Esophagus muscularis mucosa (tissue), 4 donors: Measurements from ENCODE around the gene DCLK2.

ENCODE experiments used
- EP300 ChIP-seq: sonication (generic); formaldehyde crosslinking; IDR thresholded peaks from one replicate; pipeline ENCODE4 v1.6.1; 2017; ENCODE audit warnings: antibody characterized with exemption
- POLR2A ChIP-seq: fragments of 450-650 bp; IDR thresholded peaks from one replicate; pipeline ENCODE4 v1.6.1; 2017; ENCODE audit warnings: antibody characterized with exemption, moderate library complexity, mild to moderate bottlenecking, low read depth
- POLR2AphosphoS5 ChIP-seq, 2 donors: sonication (generic); formaldehyde crosslinking; IDR thresholded peaks; one replicate each; pipeline ENCODE4 v1.6.1; 2017; ENCODE audit warnings: antibody characterized with exemption in 2 of 2
- TF ChIP-seq, protein P1 (sequence below), 3 experiments: fragments of 200-600 bp in 2 of 3; fragments of 450-650 bp in 1 of 3; sonication (generic) in 2 of 3; IDR thresholded peaks; one replicate each; pipeline ENCODE4 v1.5.1; 2017 to 2019; ENCODE audit warnings: antibody characterized with exemption in 3 of 3, mild to moderate bottlenecking in 2 of 3, moderate library complexity in 1 of 3

GRCh38 chr4:150068300-150068960 lies 9.8 kb upstream of the DCLK2 start:
- TF ChIP-seq POLR2AphosphoS5 (IDR thresholded peaks at IDR 0.05) (no peak), EP300 (no peak), POLR2A (no peak)
- TF ChIP-seq, protein P1, sequence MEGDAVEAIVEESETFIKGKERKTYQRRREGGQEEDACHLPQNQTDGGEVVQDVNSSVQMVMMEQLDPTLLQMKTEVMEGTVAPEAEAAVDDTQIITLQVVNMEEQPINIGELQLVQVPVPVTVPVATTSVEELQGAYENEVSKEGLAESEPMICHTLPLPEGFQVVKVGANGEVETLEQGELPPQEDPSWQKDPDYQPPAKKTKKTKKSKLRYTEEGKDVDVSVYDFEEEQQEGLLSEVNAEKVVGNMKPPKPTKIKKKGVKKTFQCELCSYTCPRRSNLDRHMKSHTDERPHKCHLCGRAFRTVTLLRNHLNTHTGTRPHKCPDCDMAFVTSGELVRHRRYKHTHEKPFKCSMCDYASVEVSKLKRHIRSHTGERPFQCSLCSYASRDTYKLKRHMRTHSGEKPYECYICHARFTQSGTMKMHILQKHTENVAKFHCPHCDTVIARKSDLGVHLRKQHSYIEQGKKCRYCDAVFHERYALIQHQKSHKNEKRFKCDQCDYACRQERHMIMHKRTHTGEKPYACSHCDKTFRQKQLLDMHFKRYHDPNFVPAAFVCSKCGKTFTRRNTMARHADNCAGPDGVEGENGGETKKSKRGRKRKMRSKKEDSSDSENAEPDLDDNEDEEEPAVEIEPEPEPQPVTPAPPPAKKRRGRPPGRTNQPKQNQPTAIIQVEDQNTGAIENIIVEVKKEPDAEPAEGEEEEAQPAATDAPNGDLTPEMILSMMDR (IDR thresholded peaks at IDR 0.05), result no peak
